H9 (cell line): Measurements from ENCODE around the gene WAC. TPM values are rescaled to one million over a fixed set of nuclear protein-coding genes. Genes with fewer than 3 reads are reported as not detected.

Experiments used
- DNase-seq: peaks from one replicate; pipeline ENCODE4 v3.0.0-alpha.2; 2017
- H2AFZ ChIP-seq: one replicate; pipeline ENCODE4 v1.6.1; 2013; ENCODE audit warnings: mild to moderate bottlenecking, low read length, control low read depth, moderate library complexity
- H2AK5ac ChIP-seq: 2 replicates; pipeline ENCODE4 v1.6.1; 2013; ENCODE audit warnings: low read length, control low read depth, mixed read lengths; ENCODE audit not compliant: insufficient read length
- H2BK120ac ChIP-seq: one replicate; pipeline ENCODE4 v1.6.1; 2013; ENCODE audit warnings: low read depth, mild to moderate bottlenecking, low read length, control low read depth, inconsistent platforms; ENCODE audit not compliant: poor library complexity, severe bottlenecking
- H2BK12ac ChIP-seq: 2 replicates; pipeline ENCODE4 v1.6.1; 2013; ENCODE audit warnings: low read length, control low read depth, mixed read lengths, low read depth; ENCODE audit not compliant: insufficient read length
- H2BK15ac ChIP-seq: 2 replicates; pipeline ENCODE4 v1.6.1; 2013; ENCODE audit warnings: low read depth, low read length, control low read depth
- H2BK20ac ChIP-seq: one replicate; pipeline ENCODE4 v1.6.1; 2013; ENCODE audit warnings: low read depth, mild to moderate bottlenecking, low read length, control low read depth, inconsistent platforms; ENCODE audit not compliant: poor library complexity, severe bottlenecking
- H2BK5ac ChIP-seq: 2 replicates; pipeline ENCODE4 v1.6.1; 2013; ENCODE audit warnings: low read length, control low read depth, mixed read lengths; ENCODE audit not compliant: insufficient read length
- H3K14ac ChIP-seq: 2 replicates; pipeline ENCODE4 v1.6.1; 2013; ENCODE audit warnings: low read length, control low read depth; ENCODE audit not compliant: insufficient read depth
- H3K18ac ChIP-seq: 2 replicates; pipeline ENCODE4 v1.6.1; 2013; ENCODE audit warnings: low read depth, mild to moderate bottlenecking, mixed read lengths, low read length, control low read depth; ENCODE audit not compliant: insufficient read length
- H3K23ac ChIP-seq: 2 replicates; pipeline ENCODE4 v1.6.1; 2013; ENCODE audit warnings: low read length, control low read depth, mixed read lengths, low read depth; ENCODE audit not compliant: insufficient read length
- H3K23me2 ChIP-seq: 2 replicates; pipeline ENCODE4 v1.6.1; 2013; ENCODE audit warnings: low read depth, mild to moderate bottlenecking, mixed read lengths, low read length, control low read depth; ENCODE audit not compliant: insufficient read length, poor library complexity, severe bottlenecking
- H3K27ac ChIP-seq: 2 replicates; pipeline ENCODE4 v1.5.1; 2013; ENCODE audit warnings: low read length, control low read depth, mixed read lengths, low read depth; ENCODE audit not compliant: insufficient read length
- H3K27me3 ChIP-seq: 2 replicates; pipeline ENCODE4 v1.6.1; 2013; ENCODE audit warnings: low read length, control low read depth, inconsistent platforms; ENCODE audit not compliant: insufficient read depth
- H3K4ac ChIP-seq: 2 replicates; pipeline ENCODE4 v1.6.1; 2013; ENCODE audit warnings: low read depth, mild to moderate bottlenecking, control low read depth, inconsistent platforms, low read length, moderate library complexity
- H3K4me1 ChIP-seq: 2 replicates; pipeline ENCODE4 v1.6.1; 2013; ENCODE audit warnings: low read length, control low read depth, inconsistent platforms; ENCODE audit not compliant: insufficient read depth
- H3K4me2 ChIP-seq: 2 replicates; pipeline ENCODE4 v1.6.1; 2013; ENCODE audit warnings: low read length, control low read depth, mixed read lengths; ENCODE audit not compliant: insufficient read length, insufficient read depth
- H3K56ac ChIP-seq: 2 replicates; pipeline ENCODE4 v1.6.1; 2013; ENCODE audit warnings: low read depth, mild to moderate bottlenecking, mixed read lengths, low read length, control low read depth; ENCODE audit not compliant: insufficient read length
- H3K79me1 ChIP-seq: 2 replicates; pipeline ENCODE4 v1.6.1; 2013; ENCODE audit warnings: low read depth, mild to moderate bottlenecking, moderate library complexity, low read length, control low read depth, inconsistent platforms; ENCODE audit not compliant: insufficient read depth, poor library complexity, severe bottlenecking
- H3K79me2 ChIP-seq: 2 replicates; pipeline ENCODE4 v1.6.1; 2013; ENCODE audit warnings: low read length, control low read depth, inconsistent platforms; ENCODE audit not compliant: insufficient read depth
- H3K9ac ChIP-seq: 2 replicates; pipeline ENCODE4 v1.6.1; 2013; ENCODE audit warnings: low read length, control low read depth, mixed read lengths; ENCODE audit not compliant: insufficient read length; ENCODE audit errors: extremely low read depth
- H3K9me3 ChIP-seq: one replicate; pipeline ENCODE4 v1.6.1; 2013; ENCODE audit warnings: low read depth, low read length, inconsistent platforms; ENCODE audit not compliant: control insufficient read depth
- H3T11ph ChIP-seq: one replicate; pipeline ENCODE4 v1.6.1; 2013; ENCODE audit warnings: mild to moderate bottlenecking, low read length, control low read depth, inconsistent platforms
- H4K20me1 ChIP-seq: one replicate; pipeline ENCODE4 v1.6.1; 2013; ENCODE audit not compliant: control insufficient read depth, insufficient read length, insufficient read depth
- H4K5ac ChIP-seq: 2 replicates; pipeline ENCODE4 v1.6.1; 2013; ENCODE audit warnings: low read depth, mild to moderate bottlenecking, mixed read lengths, low read length, control low read depth; ENCODE audit not compliant: insufficient read length
- H4K8ac ChIP-seq: replicated peaks from 2 replicates; pipeline ENCODE4 v1.6.1; 2013; ENCODE audit warnings: low read length, control low read depth, mixed read lengths, low read depth; ENCODE audit not compliant: insufficient read length
- H4K91ac ChIP-seq: 2 replicates; pipeline ENCODE4 v1.6.1; 2013; ENCODE audit warnings: low read depth, mild to moderate bottlenecking, moderate library complexity, mixed read lengths, low read length, control low read depth; ENCODE audit not compliant: insufficient read length
- H3K27ac Mint-ChIP-seq, 3 experiments: 2 replicates in 2 of 3; 3 replicates in 1 of 3; pipeline ENCODE4 v1.8.0; 2020 to 2021; ENCODE audit warnings: mixed read lengths in 3 of 3, mild to moderate bottlenecking in 1 of 3, moderate library complexity in 1 of 3
- H3K27me3 Mint-ChIP-seq: 2 replicates; pipeline ENCODE4 v1.8.0; 2021; ENCODE audit warnings: low read depth, mild to moderate bottlenecking, moderate library complexity, mixed read lengths
- H3K36me3 Mint-ChIP-seq, 3 experiments: 2 replicates in 2 of 3; 3 replicates in 1 of 3; pipeline ENCODE4 v1.8.0; 2020 to 2021; ENCODE audit warnings: low read depth in 3 of 3, mixed read lengths in 3 of 3; ENCODE audit not compliant: insufficient read depth in 1 of 3
- H3K4me1 Mint-ChIP-seq, 2 experiments: 2 replicates each; pipeline ENCODE4 v1.8.0; 2020; ENCODE audit warnings: mixed read lengths in 2 of 2
- H3K4me3 Mint-ChIP-seq, 2 experiments: 2 replicates in 1 of 2; 3 replicates in 1 of 2; pipeline ENCODE4 v1.8.0; 2020 to 2021; ENCODE audit warnings: mild to moderate bottlenecking in 2 of 2, mixed read lengths in 2 of 2, moderate library complexity in 1 of 2
- H3K9me3 Mint-ChIP-seq, 2 experiments: 2 replicates in 1 of 2; 3 replicates in 1 of 2; pipeline ENCODE4 v1.8.0; 2020; ENCODE audit warnings: mild to moderate bottlenecking in 2 of 2, mixed read lengths in 2 of 2, moderate library complexity in 1 of 2
- CTCF ChIP-seq: fragments of 200-600 bp; sonication (generic); conservative IDR thresholded peaks from 3 replicates; pipeline ENCODE4 v1.8.0; 2021; ENCODE audit warnings: antibody characterized with exemption, mild to moderate bottlenecking
- WGBS: extraction: QIAGEN DNeasy Blood & Tissue Kit; methylation state at CpG from one replicate; pipeline ENCODE4 v1.1.7; 2013; ENCODE audit warnings: missing lambda C conversion rate, low lambda C conversion rate, mixed read lengths; ENCODE audit not compliant: insufficient read length; ENCODE audit errors: extremely low coverage; 5-methylcytosine and 5-hydroxymethylcytosine counted together
- total RNA-seq: library from RNA; stranded (reverse); gene quantifications from 2 replicates; pipeline ENCODE4 v1.2.1, GENCODE V29; 2021

WAC gene
- total RNA-seq, 1 experiment from 2014 or later, result 130 TPM

DNA sequence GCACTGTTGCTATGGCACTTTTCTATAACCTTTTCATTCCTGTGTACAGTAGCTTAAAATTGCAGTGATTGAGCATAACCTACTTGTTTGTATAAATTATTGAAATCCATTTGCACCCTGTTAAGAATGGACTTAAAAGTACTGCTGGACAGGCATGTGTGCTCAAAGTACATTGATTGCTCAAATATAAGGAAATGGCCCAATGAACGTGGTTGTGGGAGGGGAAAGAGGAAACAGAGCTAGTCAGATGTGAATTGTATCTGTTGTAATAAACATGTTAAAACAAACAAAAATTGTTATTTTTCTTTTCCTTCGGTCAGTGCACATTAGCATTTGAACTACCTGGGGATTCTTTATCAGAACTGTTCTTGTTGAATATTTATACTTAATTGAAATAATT, 87.3 kb downstream of the WAC start:
- no peak overlapping the region for H3K14ac ChIP-seq
- H3K18ac ChIP-seq, result no peak overlapping the region

More for the DNA sequence above, 87.3 kb downstream of the WAC start:
- no peaks in the 10 kb centered on the region for H3K23me2 ChIP-seq
- H2AFZ ChIP-seq, result no peak overlapping the region
- H3K23ac ChIP-seq, result no peak overlapping the region
- H3K9me3 ChIP-seq, result no peaks in the 10 kb centered on the region
- H3K4ac ChIP-seq, result no peak overlapping the region
- no peak overlapping the region for H3K9ac ChIP-seq
- H2AK5ac ChIP-seq, result no peak overlapping the region
- Mint-ChIP-seq H3K4me3 (no peak overlapping the region), H3K27ac (peak overlapping the region in 1 of 3 experiments; percentile 16; a peak in 1 of 7 replicates), H3K9me3 (no peaks in the 10 kb centered on the region), H3K27me3 (no peaks in the 10 kb centered on the region; the same call in 1 of the 2 replicates), H3K4me1 (peaks cover 5 to 8% of the 10 kb centered on the region in 2 experiments; a peak in 2 of 4 replicates), H3K36me3 (peaks cover 15 to 55% (median 36%) of the 10 kb centered on the region in 3 experiments; a peak in 6 of 7 replicates)
- no peak overlapping the region for H2BK12ac ChIP-seq
- DNase-seq, result no peak
- no peak overlapping the region for H2BK15ac ChIP-seq
- no peaks in the 10 kb centered on the region for H3K79me1 ChIP-seq
- no peaks in the 10 kb centered on the region for H3K79me2 ChIP-seq
- no peak overlapping the region for H3K56ac ChIP-seq
- no peak overlapping the region for H3K4me2 ChIP-seq
- H4K5ac ChIP-seq, result no peak overlapping the region
- no peaks in the 10 kb centered on the region; the same call in 1 of the 2 replicates for H3K27me3 ChIP-seq
- H4K20me1 ChIP-seq, result no peaks in the 10 kb centered on the region
- H3K4me1 ChIP-seq, result no peaks in the 10 kb centered on the region
- H3K27ac ChIP-seq, result no peak overlapping the region
- WGBS, result no CpG with 5 or more reads among the region's 2 CpGs
- H2BK120ac ChIP-seq, result no peak overlapping the region
- no peak overlapping the region for H4K91ac ChIP-seq
- no peak for TF ChIP-seq CTCF
- no peak overlapping the region for H4K8ac ChIP-seq
- no peak overlapping the region for H3T11ph ChIP-seq
- H2BK5ac ChIP-seq, result no peak overlapping the region
- no peak overlapping the region for H2BK20ac ChIP-seq
